ENCODE measurements around the gene GYG1. TPM values are rescaled to one million over a fixed set of nuclear protein-coding genes. Genes with fewer than 3 reads are reported as not detected.

Gene GYG1
- total RNA-seq, 1 experiment from 2014 or later = 75.2 TPM

- no TSS peak for BruUV-seq (replicated peaks)
- Histone ChIP-seq H3K27ac (ENCODE audit: low read length) (no peak overlapping the region), H3K4me1 (ENCODE audit: control insufficient read depth, insufficient read depth, low read length) (no peaks in the 10 kb centered on the region), H3K9me3 (ENCODE audit: control insufficient read depth, insufficient read depth, low read depth, low read length) (peaks cover 9% of the 10 kb centered on the region), H3K27me3 (ENCODE audit: control insufficient read depth, insufficient read depth, low read length) (no peaks in the 10 kb centered on the region), H3K36me3 (ENCODE audit: control insufficient read depth, insufficient read depth, low read length) (peaks cover 16% of the 10 kb centered on the region), H3K4me3 (ENCODE audit: low read depth in 2 of 2, low read length in 2 of 2) (no peak overlapping the region)
- ATAC-seq (0 out of 2 replicates have a peak, but pooled peaks have one; percentile 17), DNase-seq (ENCODE audit: low read depth, low spot score) (no peak)
- POLR2A ChIA-PET = no interaction called here
- CTCF ChIA-PET = no interaction called here
- intact Hi-C loops (cut with micrococcal nuclease; ENCODE audit: unreplicated experiment) (no loop called here), in situ Hi-C loops (cut with HindIII; ENCODE audit: low pct_unique_long_range_greater_than_20kb, low sequenced_read_pairs) (no loop called here)
- TF ChIP-seq SIN3A (IDR thresholded peaks at IDR 0.05; ENCODE audit: borderline replicate concordance, insufficient read depth, low read depth, low read length) = no peak
- no peak for TF ChIP-seq REST (IDR thresholded peaks at IDR 0.05; ENCODE audit: insufficient read depth in 1 of 2, low read depth in 2 of 2, low read length in 1 of 2)
- TF ChIP-seq POLR2AphosphoS5 (IDR thresholded peaks at IDR 0.05; ENCODE audit: low read depth, low read length) = no peak
- no peak for TF ChIP-seq CTCF (IDR thresholded peaks at IDR 0.05)
- TF ChIP-seq TCF7L2 (IDR thresholded peaks at IDR 0.05; ENCODE audit: low read depth, low read length) = no peak
Measured at GRCh38 chr3:149019580-149019979, 28.2 kb downstream of the GYG1 start.

GRCh38 chr3:149020196-149020838 is 29.0 kb downstream of the GYG1 start:
- intact Hi-C loops (cut with micrococcal nuclease; ENCODE audit: unreplicated experiment) = no loop called here
- DNase-seq (ENCODE audit: low read depth, low spot score) (no peak), ATAC-seq (no peak)
- Histone ChIP-seq H3K9me3 (ENCODE audit: control insufficient read depth, insufficient read depth, low read depth, low read length) (peaks cover 16% of the 10 kb centered on the region), H3K36me3 (ENCODE audit: control insufficient read depth, insufficient read depth, low read length) (peaks cover 20% of the 10 kb centered on the region), H3K4me3 (ENCODE audit: low read depth in 2 of 2, low read length in 2 of 2) (no peak overlapping the region), H3K27ac (ENCODE audit: low read length) (no peak overlapping the region), H3K27me3 (ENCODE audit: control insufficient read depth, insufficient read depth, low read length) (no peaks in the 10 kb centered on the region), H3K4me1 (ENCODE audit: control insufficient read depth, insufficient read depth, low read length) (no peaks in the 10 kb centered on the region)
- CTCF ChIA-PET = no interaction called here
- TF ChIP-seq CTCF (IDR thresholded peaks at IDR 0.05) (no peak), REST (IDR thresholded peaks at IDR 0.05; ENCODE audit: insufficient read depth in 1 of 2, low read depth in 2 of 2, low read length in 1 of 2) (no peak), TCF7L2 (IDR thresholded peaks at IDR 0.05; ENCODE audit: low read depth, low read length) (no peak), SIN3A (IDR thresholded peaks at IDR 0.05; ENCODE audit: borderline replicate concordance, insufficient read depth, low read depth, low read length) (no peak), POLR2AphosphoS5 (IDR thresholded peaks at IDR 0.05; ENCODE audit: low read depth, low read length) (no peak)
- no TSS peak for BruUV-seq (replicated peaks)
- POLR2A ChIA-PET = no interaction called here
- in situ Hi-C loops (cut with HindIII; ENCODE audit: low pct_unique_long_range_greater_than_20kb, low sequenced_read_pairs) = no loop called here

All from Panc1 (cell line).